ENCODE measurements around the gene LMBR1L. TPM values are rescaled to one million over a fixed set of nuclear protein-coding genes. Genes with fewer than 3 reads are reported as not detected.

The LMBR1L gene
- total and polyA plus RNA-seq, 2 of the 13 experiments (the other 11 are each of a cell fraction or from before 2014, with no cell fraction given): 12.2 to 65.9 TPM

DNA sequence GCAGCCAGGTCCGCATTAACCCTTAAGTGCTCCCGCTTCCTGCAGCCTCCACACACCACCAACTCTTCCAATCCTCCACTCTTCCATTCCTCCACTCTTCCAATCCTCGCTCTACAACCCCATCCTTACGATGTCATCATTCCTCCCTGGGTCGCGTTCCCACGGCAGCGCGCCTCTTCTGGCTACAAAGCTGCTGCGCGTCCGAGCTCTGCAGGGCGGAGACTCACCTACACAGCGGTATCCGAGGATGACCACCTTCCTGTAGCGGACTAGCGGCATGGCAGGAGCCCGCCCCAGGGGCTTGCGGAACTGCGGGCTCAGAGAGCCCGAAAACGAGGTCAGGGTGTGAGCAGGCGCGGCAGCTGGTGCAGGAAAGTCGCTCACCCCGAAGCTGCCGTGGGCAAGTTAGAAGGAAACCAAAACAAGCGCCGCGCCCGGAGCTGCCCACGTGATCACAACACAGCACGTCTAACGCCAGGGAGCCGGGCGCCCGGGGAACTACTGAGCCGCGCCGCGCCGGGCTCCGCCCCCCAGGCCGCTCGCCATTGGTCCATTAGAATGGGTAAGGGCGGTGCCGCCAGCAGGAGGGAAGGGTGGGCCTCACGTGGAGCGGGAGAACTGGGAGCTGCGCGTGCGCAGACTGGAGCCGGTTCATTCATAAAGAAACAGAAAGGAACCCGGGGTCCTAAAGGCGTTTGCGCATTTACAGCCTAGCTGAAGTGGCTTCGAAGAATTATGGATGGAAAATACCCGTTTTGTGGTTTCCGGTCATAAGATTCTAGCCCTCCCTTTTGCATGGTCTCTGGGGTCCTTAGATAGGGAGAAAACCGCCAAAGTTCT, 40.9 kb downstream of the LMBR1L start, which contains the start of gene RHEBL1 (continued):
- peak; percentile 94 for TF ChIP-seq FOXK1 (CRISPR knock-in tag; IDR thresholded peaks at IDR 0.05; ENCODE audit: borderline replicate concordance, low read depth)
- no peak for TF ChIP-seq MTA3 (CRISPR knock-in tag; IDR thresholded peaks at IDR 0.05)
- no peak for TF ChIP-seq ZNF235 (CRISPR knock-in tag; IDR thresholded peaks at IDR 0.05; ENCODE audit: borderline replicate concordance)
- TF ChIP-seq EED (CRISPR knock-in tag; IDR thresholded peaks at IDR 0.05): 0 out of 2 replicates have a peak, but pooled peaks have one; percentile 8
- no peak for TF ChIP-seq MED13 (CRISPR knock-in tag; IDR thresholded peaks at IDR 0.05)
- no peak for TF ChIP-seq SATB2 (CRISPR knock-in tag; IDR thresholded peaks at IDR 0.05)
- no peak for TF ChIP-seq ZNF556 (CRISPR knock-in tag; IDR thresholded peaks at IDR 0.05; ENCODE audit: borderline replicate concordance)
- TF ChIP-seq, protein P1, sequence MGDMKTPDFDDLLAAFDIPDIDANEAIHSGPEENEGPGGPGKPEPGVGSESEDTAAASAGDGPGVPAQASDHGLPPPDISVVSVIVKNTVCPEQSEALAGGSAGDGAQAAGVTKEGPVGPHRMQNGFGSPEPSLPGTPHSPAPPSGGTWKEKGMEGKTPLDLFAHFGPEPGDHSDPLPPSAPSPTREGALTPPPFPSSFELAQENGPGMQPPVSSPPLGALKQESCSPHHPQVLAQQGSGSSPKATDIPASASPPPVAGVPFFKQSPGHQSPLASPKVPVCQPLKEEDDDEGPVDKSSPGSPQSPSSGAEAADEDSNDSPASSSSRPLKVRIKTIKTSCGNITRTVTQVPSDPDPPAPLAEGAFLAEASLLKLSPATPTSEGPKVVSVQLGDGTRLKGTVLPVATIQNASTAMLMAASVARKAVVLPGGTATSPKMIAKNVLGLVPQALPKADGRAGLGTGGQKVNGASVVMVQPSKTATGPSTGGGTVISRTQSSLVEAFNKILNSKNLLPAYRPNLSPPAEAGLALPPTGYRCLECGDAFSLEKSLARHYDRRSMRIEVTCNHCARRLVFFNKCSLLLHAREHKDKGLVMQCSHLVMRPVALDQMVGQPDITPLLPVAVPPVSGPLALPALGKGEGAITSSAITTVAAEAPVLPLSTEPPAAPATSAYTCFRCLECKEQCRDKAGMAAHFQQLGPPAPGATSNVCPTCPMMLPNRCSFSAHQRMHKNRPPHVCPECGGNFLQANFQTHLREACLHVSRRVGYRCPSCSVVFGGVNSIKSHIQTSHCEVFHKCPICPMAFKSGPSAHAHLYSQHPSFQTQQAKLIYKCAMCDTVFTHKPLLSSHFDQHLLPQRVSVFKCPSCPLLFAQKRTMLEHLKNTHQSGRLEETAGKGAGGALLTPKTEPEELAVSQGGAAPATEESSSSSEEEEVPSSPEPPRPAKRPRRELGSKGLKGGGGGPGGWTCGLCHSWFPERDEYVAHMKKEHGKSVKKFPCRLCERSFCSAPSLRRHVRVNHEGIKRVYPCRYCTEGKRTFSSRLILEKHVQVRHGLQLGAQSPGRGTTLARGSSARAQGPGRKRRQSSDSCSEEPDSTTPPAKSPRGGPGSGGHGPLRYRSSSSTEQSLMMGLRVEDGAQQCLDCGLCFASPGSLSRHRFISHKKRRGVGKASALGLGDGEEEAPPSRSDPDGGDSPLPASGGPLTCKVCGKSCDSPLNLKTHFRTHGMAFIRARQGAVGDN (CRISPR knock-in tag; IDR thresholded peaks at IDR 0.05): peak; percentile 96
- no peak for TF ChIP-seq SYNCRIP (IDR thresholded peaks at IDR 0.05; ENCODE audit: insufficient read depth, low read depth, low read length)
- peak; percentile 84 for TF ChIP-seq ZNF350 (CRISPR knock-in tag; IDR thresholded peaks at IDR 0.05; ENCODE audit: borderline replicate concordance, low read depth)
- no peak for TF ChIP-seq TCF7L2 (IDR thresholded peaks at IDR 0.05; ENCODE audit: low read depth, low read length)
- no peak for TF ChIP-seq ZBTB42 (CRISPR knock-in tag; IDR thresholded peaks at IDR 0.05)
